HepG2 (cell line): ENCODE measurements around the gene WDR27. TPM values are rescaled to one million over a fixed set of nuclear protein-coding genes. Genes with fewer than 3 reads are reported as not detected.

Experiments used
- ATAC-seq: fragments of 200-7000 bp; cut with Tn5 transposase; 3 replicates; pipeline ENCODE4 v1.9.1; 2020; ENCODE audit warnings: mild to moderate bottlenecking, moderate library complexity
- BruUV-seq: library from RNA; stranded (reverse); fragments of 400-500 nt; replicated peaks from 2 replicates; lab custom pipeline; 2021; lab: Mats Ljungman, UMichigan
- CTCF ChIA-PET: fragments of 300-600 bp; formaldehyde crosslinking; extraction: SDS; loops from one replicate; lab custom pipeline; 2021; ENCODE audit warnings: low total read pairs, inconsistent platforms, low intra/inter-chr PET ratio; lab: Yijun Ruan, JAX
- POLR2A ChIA-PET: fragments of 350-600 bp; sonication (Branson Sonifier 250); formaldehyde crosslinking; loops from one replicate; lab custom pipeline; 2020; ENCODE audit warnings: antibody characterized with exemption, inconsistent platforms; lab: Yijun Ruan, JAX
- DNase-seq: peaks from one replicate; pipeline ENCODE4 v3.0.0-alpha.2; 2015; ENCODE audit warnings: low spot score
- FAIRE-seq: peaks from 3 replicates; lab custom pipeline; 2011; peaks lifted over from hg19 to GRCh38; lab: Jason Lieb, UNC
- H2AFZ ChIP-seq: one replicate; pipeline ENCODE4 v1.6.1; 2011; ENCODE audit warnings: low read length, inconsistent platforms
- H3K27ac ChIP-seq: fragments of 300-600 bp; 3 replicates; pipeline ENCODE4 v1.8.0; 2011; ENCODE audit warnings: mixed run types, mild to moderate bottlenecking, mixed read lengths, low read length, inconsistent platforms; ENCODE audit not compliant: insufficient read depth; ENCODE audit errors: extremely low read length
- H3K27me3 ChIP-seq, 2 experiments: fragments of 200-600 bp in 1 of 2; 2 replicates in 1 of 2; 3 replicates in 1 of 2; pipeline versions ENCODE4 v1.6.0 to v1.8.0; 2011; ENCODE audit warnings: low read length in 2 of 2, mild to moderate bottlenecking in 2 of 2, moderate library complexity in 2 of 2, inconsistent platforms in 1 of 2; ENCODE audit not compliant: insufficient read depth in 2 of 2, control insufficient read depth in 1 of 2
- H3K36me3 ChIP-seq, 2 experiments: fragments of 200-600 bp in 1 of 2; replicated peaks in 1 of 2; 2 replicates in 1 of 2; 3 replicates in 1 of 2; pipeline versions ENCODE4 v1.5.1 to v1.8.0; 2011; ENCODE audit warnings: low read length in 2 of 2, inconsistent platforms in 1 of 2; ENCODE audit not compliant: insufficient read depth in 2 of 2, control insufficient read depth in 1 of 2
- H3K4me1 ChIP-seq: 2 replicates; pipeline ENCODE4 v1.5.1; 2012; ENCODE audit warnings: low read length, inconsistent platforms; ENCODE audit not compliant: insufficient read depth
- H3K4me2 ChIP-seq: 2 replicates; pipeline ENCODE4 v1.6.0; 2011; ENCODE audit warnings: low read depth, low read length, inconsistent platforms
- H3K4me3 ChIP-seq, 3 experiments: fragments of 200-600 bp in 1 of 3; sonication (generic), shearing (Covaris generic) in 1 of 3; replicated peaks in 1 of 3; 2 replicates each; pipeline ENCODE4 v1.5.1; 2011 to 2016; ENCODE audit warnings: low read length in 3 of 3, inconsistent platforms in 2 of 3, low read depth in 2 of 3, mild to moderate bottlenecking in 2 of 3, control low read depth in 1 of 3, mixed read lengths in 1 of 3; ENCODE audit not compliant: insufficient read depth in 1 of 3
- H3K79me2 ChIP-seq: one replicate; pipeline ENCODE4 v1.6.1; 2011; ENCODE audit warnings: low read length, inconsistent platforms; ENCODE audit not compliant: insufficient read depth
- H3K9ac ChIP-seq: 2 replicates; pipeline ENCODE4 v1.6.0; 2011; ENCODE audit warnings: mild to moderate bottlenecking, low read depth, low read length, inconsistent platforms; ENCODE audit not compliant: insufficient read depth
- H3K9me3 ChIP-seq: 2 replicates; pipeline ENCODE4 v1.5.1; 2012; ENCODE audit warnings: mild to moderate bottlenecking, low read length
- H4K20me1 ChIP-seq: 2 replicates; pipeline ENCODE4 v1.6.0; 2011; ENCODE audit warnings: inconsistent platforms, mild to moderate bottlenecking, low read length, moderate library complexity; ENCODE audit not compliant: insufficient read depth
- AGO2 ChIP-seq: fragments of 200-400 bp; formaldehyde crosslinking; optimal IDR thresholded peaks from 2 replicates; pipeline ENCODE3; 2017; ENCODE audit warnings: mild to moderate bottlenecking, low read depth, low read length, moderate library complexity
- ARNT ChIP-seq: fragments of 450-650 bp; IDR thresholded peaks from 2 replicates; pipeline ENCODE4 v1.6.1; 2017
- BHLHE40 ChIP-seq: IDR thresholded peaks from 2 replicates; pipeline ENCODE4 v1.6.1; 2011; ENCODE audit warnings: low read length, improper control_type of control experiment
- TARDBP ChIP-seq: sonication (generic); formaldehyde crosslinking; IDR thresholded peaks from 2 replicates; pipeline ENCODE4 v1.8.0; 2022; ENCODE audit warnings: mild to moderate bottlenecking, missing genetic modification reagents
- ZSCAN21 ChIP-seq: sonication (generic); formaldehyde crosslinking; IDR thresholded peaks from 2 replicates; pipeline ENCODE4 v1.8.0; 2022; ENCODE audit warnings: mild to moderate bottlenecking, missing genetic modification reagents, moderate library complexity, borderline replicate concordance
- WGBS: methylation state at CpG from one replicate; pipeline ENCODE4 v1.1.6; 2017; ENCODE audit warnings: low lambda C conversion rate; 5-methylcytosine and 5-hydroxymethylcytosine counted together
- in situ Hi-C: cut with HindIII; loops from 2 replicates; pipeline ENCODE4 v1.10.0; 2017; ENCODE audit warnings: low pct_unique_long_range_greater_than_20kb; ENCODE audit not compliant: extremely low pct_ligation_motif_present
- intact Hi-C: fragments of 100-400 bp; cut with micrococcal nuclease; formaldehyde crosslinking; loops from one replicate; pipeline ENCODE4 v1.10.0; 2022; ENCODE audit not compliant: unreplicated experiment
- polyA plus RNA-seq, 8 experiments: library from polyadenylated mRNA; depleted of rRNA in 3 of 8; stranded (reverse) in 7 of 8; unstranded in 1 of 8; fragments of >200 nt; fragmentation: Illumina TruSeq in 4 of 8; extraction: Trizol in 4 of 8; gene quantifications; 2 replicates each; pipeline versions ENCODE4 v1.2.1 to v1.2.3, GENCODE V29; 2011 to 2016; ENCODE audit warnings: low read depth in 4 of 8, missing spikeins in 1 of 8, mixed read lengths in 1 of 8; ENCODE audit not compliant: insufficient read depth in 1 of 8
- total RNA-seq, 5 experiments: library from RNA; depleted of rRNA; stranded (reverse); fragments of >200 nt; fragmentation: Illumina TruSeq; extraction: Trizol; gene quantifications; 2 replicates each; pipeline ENCODE4 v1.2.3, GENCODE V29; 2016; ENCODE audit warnings: low read depth in 1 of 5
- TF ChIP-seq, protein P1 (sequence below): sonication (generic); formaldehyde crosslinking; IDR thresholded peaks from 2 replicates; pipeline ENCODE4 v1.5.0; 2020; ENCODE audit warnings: mild to moderate bottlenecking, missing genetic modification reagents

The WDR27 gene
- total and polyA plus RNA-seq, 2 of the 13 experiments (the other 11 are each of a cell fraction or from before 2014, with no cell fraction given) = 34.1 to 80.3 TPM

DNA sequence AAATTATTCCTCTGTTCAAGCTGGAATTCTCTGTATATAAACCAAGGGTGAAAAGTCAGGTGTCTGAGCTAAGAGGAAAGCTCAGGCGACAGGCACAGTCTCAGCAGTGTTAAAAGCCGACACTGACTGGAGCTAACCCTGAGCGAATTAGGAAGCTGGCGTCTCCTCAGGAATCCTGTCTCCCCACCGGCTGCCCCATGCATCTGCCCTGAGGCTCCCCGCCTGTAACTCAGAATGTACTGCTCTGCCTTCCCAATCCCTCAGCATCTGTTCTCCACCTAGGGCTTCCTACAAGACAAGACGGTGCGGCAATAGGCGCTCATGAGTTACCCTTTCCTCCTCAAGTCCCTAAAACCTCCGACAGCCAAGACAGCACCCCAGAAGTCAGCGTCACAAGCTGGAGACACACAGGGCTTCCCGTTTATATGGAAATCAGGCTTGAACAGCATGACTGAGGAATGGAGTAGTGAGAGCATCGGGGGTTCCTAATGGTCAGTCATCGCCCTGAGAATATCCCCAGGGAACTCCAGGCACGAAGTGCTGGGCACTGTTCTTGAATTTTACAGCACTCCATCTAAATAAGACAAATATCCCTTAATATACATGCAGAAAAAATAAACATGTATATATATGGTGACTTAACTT lies 33.5 kb downstream of the WDR27 start:
- ATAC-seq (no peak), DNase-seq (no peak), FAIRE-seq (no peak)
- H3K9me3 ChIP-seq = no peaks in the 10 kb centered on the region
- no peak overlapping the region for H2AFZ ChIP-seq
- H3K4me1 ChIP-seq = no peaks in the 10 kb centered on the region
- no peaks in the 10 kb centered on the region for H3K27me3 ChIP-seq
- POLR2A ChIA-PET = no interaction called here
- TF ChIP-seq ARNT (no peak), ZSCAN21 (no peak)
- no peak overlapping the region for H3K4me3 ChIP-seq
- no peaks in the 10 kb centered on the region for H4K20me1 ChIP-seq
- BruUV-seq = no TSS peak
- H3K4me2 ChIP-seq = no peak overlapping the region
- peaks cover 40 to 86% of the 10 kb centered on the region in 2 experiments for H3K36me3 ChIP-seq
- CTCF ChIA-PET = no interaction called here
- in situ Hi-C loops = no loop called here
- no peaks in the 10 kb centered on the region for H3K79me2 ChIP-seq
- 96% methylated on average over 15 of the region's 15 CpGs for WGBS
- no peak overlapping the region for H3K27ac ChIP-seq
- H3K9ac ChIP-seq = no peak overlapping the region
- intact Hi-C loops = no loop called here

DNA sequence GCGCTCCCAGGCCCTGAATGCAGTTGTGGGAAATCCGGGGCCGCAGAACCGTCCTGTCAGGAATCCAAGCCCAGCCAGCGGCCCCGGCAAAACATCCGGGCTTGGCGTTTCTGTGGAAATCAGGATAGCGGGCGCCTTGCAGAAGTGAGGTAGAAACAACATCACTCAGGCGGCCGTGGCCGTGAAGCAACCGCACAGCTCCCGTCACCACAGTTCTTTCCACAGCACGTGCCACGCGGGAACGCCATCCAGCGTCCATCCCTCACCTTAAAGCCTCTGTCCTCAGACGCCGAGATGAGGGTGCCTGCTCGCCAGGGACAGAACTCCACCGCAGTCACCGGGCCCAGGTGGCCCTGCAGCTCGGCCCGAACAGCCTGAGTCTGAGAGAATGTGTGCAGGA lies 34.1 kb downstream of the WDR27 start:
- H2AFZ ChIP-seq = no peak overlapping the region
- ChIA-PET POLR2A (no interaction called here), CTCF (no interaction called here)
- no peak for ATAC-seq
- no peak overlapping the region for H3K4me2 ChIP-seq
- H3K9ac ChIP-seq = no peak overlapping the region
- TF ChIP-seq BHLHE40 (no peak), AGO2 (peak; percentile 43), TARDBP (no peak)
- TF ChIP-seq, protein P1, sequence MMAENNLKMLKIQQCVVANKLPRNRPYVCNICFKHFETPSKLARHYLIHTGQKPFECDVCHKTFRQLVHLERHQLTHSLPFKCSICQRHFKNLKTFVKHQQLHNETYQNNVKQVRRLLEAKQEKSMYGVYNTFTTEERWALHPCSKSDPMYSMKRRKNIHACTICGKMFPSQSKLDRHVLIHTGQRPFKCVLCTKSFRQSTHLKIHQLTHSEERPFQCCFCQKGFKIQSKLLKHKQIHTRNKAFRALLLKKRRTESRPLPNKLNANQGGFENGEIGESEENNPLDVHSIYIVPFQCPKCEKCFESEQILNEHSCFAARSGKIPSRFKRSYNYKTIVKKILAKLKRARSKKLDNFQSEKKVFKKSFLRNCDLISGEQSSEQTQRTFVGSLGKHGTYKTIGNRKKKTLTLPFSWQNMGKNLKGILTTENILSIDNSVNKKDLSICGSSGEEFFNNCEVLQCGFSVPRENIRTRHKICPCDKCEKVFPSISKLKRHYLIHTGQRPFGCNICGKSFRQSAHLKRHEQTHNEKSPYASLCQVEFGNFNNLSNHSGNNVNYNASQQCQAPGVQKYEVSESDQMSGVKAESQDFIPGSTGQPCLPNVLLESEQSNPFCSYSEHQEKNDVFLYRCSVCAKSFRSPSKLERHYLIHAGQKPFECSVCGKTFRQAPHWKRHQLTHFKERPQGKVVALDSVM (CRISPR knock-in tag) = no peak
- in situ Hi-C loops (no loop called here), intact Hi-C loops (no loop called here)
- no peak overlapping the region for H3K27ac ChIP-seq
- no TSS peak for BruUV-seq
- DNase-seq = no peak
- H3K79me2 ChIP-seq = no peaks in the 10 kb centered on the region
- H3K4me3 ChIP-seq = no peak overlapping the region
- no peaks in the 10 kb centered on the region for H3K9me3 ChIP-seq
- no peaks in the 10 kb centered on the region for H3K27me3 ChIP-seq
- WGBS = 97% methylated on average over 27 of the region's 27 CpGs
- H3K36me3 ChIP-seq = peaks cover 41 to 88% of the 10 kb centered on the region in 2 experiments
- no peaks in the 10 kb centered on the region for H4K20me1 ChIP-seq
- FAIRE-seq = no peak
- H3K4me1 ChIP-seq = no peaks in the 10 kb centered on the region
